Parathyroid adenoma (tissue), 2 donors: Measurements from ENCODE around the gene MKKS.

Experiments used
- H2AFZ ChIP-seq: fragments of 300-600 bp; sonication (generic); one replicate; pipeline ENCODE4 v1.7.0; 2017; ENCODE audit warnings: antibody characterized with exemption, mild to moderate bottlenecking
- H3K27ac ChIP-seq: fragments of 300-600 bp; sonication (generic); one replicate; pipeline ENCODE4 v1.7.0; 2017
- H3K27me3 ChIP-seq: fragments of 300-600 bp; sonication (generic); one replicate; pipeline ENCODE4 v1.7.0; 2017; ENCODE audit warnings: low read length; ENCODE audit not compliant: control insufficient read depth, insufficient read depth
- H3K36me3 ChIP-seq: fragments of 300-600 bp; sonication (generic); one replicate; pipeline ENCODE4 v1.7.0; 2017; ENCODE audit warnings: low read length; ENCODE audit not compliant: control insufficient read depth, insufficient read depth
- H3K4me1 ChIP-seq: fragments of 300-600 bp; sonication (generic); one replicate; pipeline ENCODE4 v1.7.0; 2017; ENCODE audit warnings: control low read depth
- H3K4me2 ChIP-seq: fragments of 300-600 bp; sonication (generic); one replicate; pipeline ENCODE4 v1.7.0; 2017; ENCODE audit warnings: low read length
- H3K4me3 ChIP-seq: fragments of 300-600 bp; sonication (generic); one replicate; pipeline ENCODE4 v1.7.0; 2017; ENCODE audit warnings: low read depth, low read length
- H3K79me2 ChIP-seq: fragments of 300-600 bp; sonication (generic); one replicate; pipeline ENCODE4 v1.7.0; 2017; ENCODE audit warnings: control low read depth
- H3K9ac ChIP-seq: fragments of 300-600 bp; sonication (generic); one replicate; pipeline ENCODE4 v1.7.0; 2017; ENCODE audit warnings: mild to moderate bottlenecking
- H3K9me3 ChIP-seq: fragments of 300-600 bp; sonication (generic); one replicate; pipeline ENCODE4 v1.7.0; 2017; ENCODE audit warnings: low read length; ENCODE audit not compliant: control insufficient read depth
- CTCF ChIP-seq: fragments of 300-600 bp; sonication (generic); IDR thresholded peaks from one replicate; pipeline ENCODE4 v1.7.0; 2017; ENCODE audit warnings: antibody characterized with exemption, mild to moderate bottlenecking
- donor health status: primary hyperparathyroidism.

MKKS gene

DNA sequence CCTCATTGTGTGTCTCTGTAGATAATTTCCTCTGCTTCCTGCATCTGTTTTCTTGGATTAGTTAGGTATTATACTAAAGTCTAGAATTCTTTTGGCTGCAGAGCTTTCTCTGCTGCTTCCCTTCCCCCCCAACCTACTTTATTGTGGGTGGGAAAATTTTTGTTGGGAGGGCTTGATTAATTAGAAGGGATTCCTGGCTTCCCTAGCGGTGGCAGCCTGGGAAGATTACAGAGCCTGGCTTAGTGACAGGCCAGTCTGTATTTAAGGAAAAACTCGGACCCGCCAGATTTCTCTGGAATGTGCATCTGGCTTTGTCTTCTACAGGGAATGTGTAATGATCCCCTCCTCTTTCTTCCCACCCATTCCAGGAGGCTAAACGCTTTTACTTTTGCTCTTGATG, 32.3 kb upstream of the MKKS start:
- no peak for TF ChIP-seq CTCF
- H3K27me3 ChIP-seq, result no peaks in the 10 kb centered on the region
- no peak overlapping the region for H3K27ac ChIP-seq
- no peak overlapping the region for H2AFZ ChIP-seq
- no peak overlapping the region for H3K4me2 ChIP-seq
- no peaks in the 10 kb centered on the region for H3K9me3 ChIP-seq
- peaks cover 15% of the 10 kb centered on the region for H3K79me2 ChIP-seq
- H3K4me3 ChIP-seq, result no peak overlapping the region
- no peaks in the 10 kb centered on the region for H3K36me3 ChIP-seq
- no peaks in the 10 kb centered on the region for H3K4me1 ChIP-seq
- no peak overlapping the region for H3K9ac ChIP-seq

DNA sequence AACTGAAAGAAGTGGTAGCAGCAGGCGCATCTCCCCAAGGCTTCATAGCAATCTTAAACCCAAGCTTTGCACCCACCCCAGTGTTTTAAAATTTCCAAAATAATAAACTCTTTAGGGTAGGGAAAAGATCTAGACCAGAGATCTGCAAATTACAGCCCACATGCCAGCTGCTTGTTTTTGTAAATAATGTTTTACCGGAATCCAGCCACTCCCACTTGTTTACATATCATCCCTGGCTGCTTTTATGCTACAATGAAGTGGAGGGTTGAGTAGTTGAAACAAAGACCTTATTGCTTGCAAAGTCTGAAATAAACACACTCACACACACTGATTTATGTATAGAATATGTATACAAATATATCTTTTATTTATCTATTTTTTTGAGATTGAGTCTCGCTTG, 31.1 kb upstream of the MKKS start:
- Histone ChIP-seq H2AFZ (no peak overlapping the region), H3K27ac (no peak overlapping the region), H3K79me2 (peaks cover 19% of the 10 kb centered on the region), H3K4me2 (no peak overlapping the region), H3K9me3 (no peaks in the 10 kb centered on the region), H3K27me3 (no peaks in the 10 kb centered on the region), H3K4me3 (no peak overlapping the region), H3K9ac (no peak overlapping the region), H3K36me3 (no peaks in the 10 kb centered on the region), H3K4me1 (no peaks in the 10 kb centered on the region)
- no peak for TF ChIP-seq CTCF

DNA sequence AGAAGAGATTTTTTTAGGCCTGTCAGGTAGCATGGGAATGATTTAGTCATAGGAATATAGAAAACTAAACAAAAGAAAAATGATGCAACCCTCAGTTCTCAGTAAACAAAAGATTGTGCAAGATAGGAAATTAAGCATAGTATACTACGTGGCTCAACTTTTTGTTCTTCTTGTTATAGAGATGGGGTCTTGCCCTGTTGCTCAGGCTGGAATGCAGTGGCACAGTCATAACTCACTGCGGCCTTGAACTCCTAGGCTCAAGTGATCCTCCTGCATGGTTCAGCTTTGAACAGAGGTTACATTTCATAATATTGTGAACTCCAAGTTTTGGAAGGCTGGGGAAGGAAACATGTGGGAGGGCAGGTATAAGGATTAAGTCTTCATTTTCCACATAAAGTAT, 29.6 kb upstream of the MKKS start:
- H3K4me3 ChIP-seq, result no peak overlapping the region
- peaks cover 23% of the 10 kb centered on the region for H3K79me2 ChIP-seq
- no peaks in the 10 kb centered on the region for H3K9me3 ChIP-seq
- no peak overlapping the region for H3K9ac ChIP-seq
- H2AFZ ChIP-seq, result no peak overlapping the region
- no peaks in the 10 kb centered on the region for H3K27me3 ChIP-seq
- H3K4me2 ChIP-seq, result no peak overlapping the region
- no peaks in the 10 kb centered on the region for H3K4me1 ChIP-seq
- no peak overlapping the region for H3K27ac ChIP-seq
- no peaks in the 10 kb centered on the region for H3K36me3 ChIP-seq
- TF ChIP-seq CTCF, result no peak

- Histone ChIP-seq H3K4me3 (no peak overlapping the region), H2AFZ (no peak overlapping the region), H3K27me3 (no peaks in the 10 kb centered on the region), H3K9me3 (no peaks in the 10 kb centered on the region), H3K36me3 (no peaks in the 10 kb centered on the region), H3K9ac (no peak overlapping the region), H3K27ac (no peak overlapping the region), H3K4me1 (no peaks in the 10 kb centered on the region), H3K79me2 (peaks cover 23% of the 10 kb centered on the region), H3K4me2 (no peak overlapping the region)
- no peak for TF ChIP-seq CTCF
These were observed 28.5 kb upstream of the MKKS start for GRCh38 chr20:10462516-10462915.

- no peaks in the 10 kb centered on the region for H3K4me1 ChIP-seq
- TF ChIP-seq CTCF, result no peak
- H3K27ac ChIP-seq, result no peak overlapping the region
These were observed 27.5 kb upstream of the MKKS start for GRCh38 chr20:10461495-10461894.

More at GRCh38 chr20:10461495-10461894, 27.5 kb upstream of the MKKS start:
- H3K9ac ChIP-seq, result no peak overlapping the region
- no peak overlapping the region for H3K4me3 ChIP-seq
- H3K9me3 ChIP-seq, result no peaks in the 10 kb centered on the region
- H2AFZ ChIP-seq, result no peak overlapping the region
- peaks cover 23% of the 10 kb centered on the region for H3K79me2 ChIP-seq
- no peaks in the 10 kb centered on the region for H3K36me3 ChIP-seq
- no peaks in the 10 kb centered on the region for H3K27me3 ChIP-seq
- H3K4me2 ChIP-seq, result no peak overlapping the region
